DMS53 treated with DMSO at 0.1 percent for 48 hours (cell line): ENCODE measurements around the gene SERPINH1.

Source experiments
- DNase-seq: peaks from one replicate; lab custom pipeline; 2025; ENCODE audit not compliant: unreplicated experiment; lab: John Stamatoyannopoulos, UW

Gene SERPINH1

DNA sequence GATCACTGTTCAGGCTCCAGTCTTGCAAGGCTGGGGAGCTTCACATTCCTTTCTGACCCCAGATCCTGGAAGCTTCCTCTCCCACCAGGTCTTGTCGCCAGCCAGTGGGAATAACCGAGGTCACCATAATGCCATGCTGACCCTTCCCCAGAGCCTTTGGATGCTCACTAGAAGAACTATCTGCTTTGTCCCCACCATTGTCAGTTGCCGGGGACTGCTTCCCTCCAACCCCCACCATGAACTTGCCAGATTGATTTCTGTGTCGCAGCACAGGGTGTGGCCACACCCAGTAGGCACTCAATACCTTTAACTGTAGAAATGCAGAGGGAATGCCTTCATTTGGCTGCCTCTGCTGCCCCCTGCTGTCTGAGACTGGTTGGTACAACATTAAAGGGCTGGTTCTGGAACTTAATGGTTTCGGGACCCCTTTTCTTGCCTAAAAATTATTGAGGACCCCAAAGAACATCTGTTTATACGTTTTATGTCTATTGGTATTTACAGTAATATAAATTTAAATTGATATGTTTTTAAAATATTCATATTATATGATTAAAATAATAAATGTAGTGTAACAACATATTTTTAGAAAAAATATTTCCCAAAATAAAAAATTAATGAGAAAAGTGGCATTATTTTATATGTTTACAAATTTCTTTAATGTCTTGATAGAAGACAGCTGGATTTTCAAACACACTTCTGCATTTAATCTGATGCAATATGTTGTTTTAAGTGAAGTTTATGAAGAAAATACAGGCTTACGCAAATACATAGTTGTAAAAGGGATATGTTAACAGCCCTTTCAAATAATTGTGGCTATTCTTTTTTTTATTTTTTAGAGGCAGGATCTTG, 29.6 kb upstream of the SERPINH1 start:
- peak; percentile 86 for DNase-seq

DNA sequence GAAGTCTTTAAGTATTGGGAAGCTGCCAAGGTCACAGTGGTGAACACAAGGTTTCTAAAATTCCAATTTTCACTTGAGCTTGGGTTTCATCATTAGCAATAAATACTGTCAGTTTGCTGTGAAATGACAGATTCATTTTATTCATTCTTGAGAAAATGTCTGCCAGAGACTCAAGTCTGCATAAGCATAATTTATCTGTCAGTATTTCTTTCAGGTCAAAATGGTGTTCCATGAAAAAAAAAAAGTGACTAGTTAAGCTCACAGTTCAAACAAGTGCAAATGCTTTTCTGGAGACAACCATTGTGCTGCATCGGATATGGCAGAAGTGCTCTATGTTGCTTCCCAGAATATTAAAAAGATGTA, 28.2 kb upstream of the SERPINH1 start:
- no peak for DNase-seq

DNA sequence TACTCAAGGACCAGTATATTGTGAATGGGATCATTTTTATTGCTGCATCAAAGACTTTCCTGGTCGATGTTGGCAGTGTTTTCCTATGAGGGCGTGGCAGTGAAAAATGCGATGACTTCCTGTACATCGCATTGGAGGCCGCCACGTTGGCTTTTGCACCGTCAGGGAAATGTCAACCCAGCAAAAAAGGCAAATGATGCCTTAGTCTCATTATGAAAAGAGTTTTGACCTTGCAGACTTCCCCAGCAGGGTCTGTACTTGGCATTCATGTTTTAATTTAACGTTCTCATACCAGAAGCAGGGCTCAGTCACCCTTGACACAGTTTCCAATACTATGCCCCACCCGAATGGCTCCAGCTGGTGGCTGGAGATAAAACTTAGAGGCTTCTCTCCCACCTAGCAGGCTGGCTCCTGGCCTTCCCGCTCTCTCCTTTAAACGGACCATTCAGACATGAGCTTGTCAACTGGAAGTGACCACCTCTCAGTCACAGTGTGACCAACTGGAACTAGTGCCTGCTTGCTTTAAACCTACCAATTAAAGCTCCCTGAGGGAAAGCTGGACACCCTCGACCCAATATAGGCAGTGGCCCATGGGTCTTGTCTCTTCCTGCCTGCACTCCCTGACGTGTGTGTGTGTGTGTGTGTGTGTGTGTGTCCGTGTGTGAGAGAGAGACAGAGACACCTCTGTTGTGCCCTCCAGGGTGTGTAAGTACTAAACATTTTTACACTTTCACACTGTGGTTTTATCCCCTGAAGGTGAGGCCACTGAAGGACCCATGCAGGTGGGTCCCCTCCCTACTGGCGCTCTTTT, 27.6 kb upstream of the SERPINH1 start:
- no peak for DNase-seq

DNA sequence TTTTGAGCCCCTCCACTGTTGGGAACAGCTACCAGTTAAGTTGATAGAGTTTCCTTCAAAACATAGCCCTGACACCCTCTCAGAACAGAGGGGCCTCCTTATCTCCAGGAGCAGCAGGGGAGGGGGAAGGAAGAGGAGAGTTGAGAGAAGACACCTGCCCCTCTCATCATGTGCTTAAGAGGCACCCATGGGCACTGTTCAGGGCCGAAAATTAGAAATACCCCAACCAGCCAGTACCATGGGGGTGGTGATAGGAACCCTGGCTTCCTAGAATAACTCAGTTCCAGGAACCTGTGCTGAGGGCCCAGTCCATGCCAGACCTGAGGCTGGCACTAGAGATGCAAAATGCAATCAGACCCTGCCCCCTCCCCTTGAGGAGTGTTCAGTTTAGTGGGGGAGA, 27.0 kb upstream of the SERPINH1 start:
- DNase-seq = no peak

DNA sequence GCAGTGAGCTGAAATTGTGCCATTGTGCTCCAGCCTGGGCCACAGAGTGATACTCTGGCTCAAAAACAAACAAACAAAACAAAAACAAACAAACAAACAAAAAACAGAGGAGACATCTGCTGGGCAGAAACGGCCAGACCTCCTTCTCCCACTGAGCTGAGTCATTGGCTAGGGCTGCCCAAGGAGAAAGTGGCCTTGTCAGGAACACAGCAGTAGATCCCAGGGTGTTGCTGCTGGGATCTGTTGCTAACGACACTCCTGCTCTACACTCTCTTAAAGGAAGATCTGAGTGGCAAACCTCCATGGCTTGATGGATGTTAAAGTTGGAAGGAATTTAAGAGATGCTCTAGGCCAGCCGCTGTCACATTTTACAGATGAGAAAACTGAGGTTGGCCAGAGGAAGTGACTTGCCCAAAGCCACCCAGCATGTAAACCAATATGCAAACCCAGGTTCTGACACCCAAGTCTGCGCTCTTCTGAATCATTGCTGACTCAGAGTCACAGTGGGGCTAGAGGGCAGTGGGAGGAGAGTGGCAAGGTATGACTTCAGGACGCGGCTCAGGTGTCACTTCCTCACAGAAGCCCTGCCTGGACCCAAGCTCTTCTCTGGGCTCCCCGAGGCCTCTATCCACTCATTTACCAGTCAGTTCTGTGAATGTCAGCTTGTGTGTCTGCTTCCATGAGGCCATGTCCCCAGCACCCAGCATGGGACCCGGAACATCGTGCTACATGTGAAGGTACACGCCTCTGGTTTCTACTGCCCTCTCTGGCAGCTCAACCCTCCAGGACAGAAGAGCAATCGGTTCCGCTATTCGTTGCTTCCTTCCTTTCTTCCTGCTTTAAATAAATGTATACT, 25.0 kb upstream of the SERPINH1 start:
- DNase-seq = no peak

DNA sequence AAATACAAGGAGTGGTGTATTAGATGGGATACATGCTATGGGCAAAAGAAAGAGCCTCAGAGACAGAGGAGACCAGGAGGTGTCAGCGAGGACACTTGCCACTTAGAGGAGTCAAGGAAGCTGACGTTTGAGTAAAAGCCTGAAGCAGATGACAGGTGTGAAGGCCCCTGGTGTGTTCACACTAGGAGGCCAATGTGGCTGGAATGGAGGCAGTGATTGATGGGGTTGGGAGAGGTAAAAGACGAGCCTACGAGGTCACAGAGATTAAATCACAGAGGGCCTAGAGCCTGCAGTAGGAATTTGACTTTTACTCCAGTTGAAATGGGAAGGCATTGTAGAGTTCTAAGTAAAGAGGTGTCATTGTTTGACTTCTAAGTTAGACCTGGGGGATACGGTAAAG, 24.3 kb upstream of the SERPINH1 start:
- no peak for DNase-seq

DNA sequence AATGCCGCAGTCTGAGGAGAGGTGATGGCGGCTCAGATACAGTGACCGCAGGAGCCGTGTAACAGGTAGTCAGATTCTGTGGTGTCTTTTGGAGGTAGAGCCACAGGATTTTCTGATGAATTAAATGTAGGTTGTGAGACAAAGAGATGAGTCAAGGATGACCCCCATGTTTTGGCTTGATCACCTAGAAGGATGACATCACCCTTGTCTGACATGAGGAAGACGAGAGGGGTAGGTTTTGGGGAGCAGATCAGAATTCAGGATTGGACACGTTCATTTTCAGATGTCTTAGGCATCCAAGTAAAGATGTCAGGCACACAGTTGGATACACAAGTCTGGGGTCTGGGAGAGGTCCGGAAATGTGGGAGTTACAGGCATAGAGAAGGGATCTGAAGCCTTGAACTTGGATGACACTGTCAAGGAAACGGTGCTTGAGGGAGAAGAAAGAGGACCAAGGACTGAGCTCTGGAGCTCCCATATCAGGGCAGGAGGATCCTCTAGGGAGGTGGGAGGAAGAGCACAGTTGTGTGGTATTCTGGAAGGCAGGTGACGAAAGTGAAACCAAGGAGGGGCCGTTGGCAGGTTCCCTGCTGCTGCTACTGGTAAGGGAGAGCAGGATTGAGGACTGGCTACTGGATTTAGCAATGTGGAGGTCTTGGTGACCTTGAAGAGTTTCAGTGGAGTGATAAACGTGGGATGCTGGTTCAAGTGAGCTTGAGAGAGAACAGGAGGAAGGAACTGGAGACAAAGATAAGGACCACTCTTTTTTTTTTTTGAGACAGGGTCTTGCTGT, 23.7 kb upstream of the SERPINH1 start:
- DNase-seq = no peak

DNA sequence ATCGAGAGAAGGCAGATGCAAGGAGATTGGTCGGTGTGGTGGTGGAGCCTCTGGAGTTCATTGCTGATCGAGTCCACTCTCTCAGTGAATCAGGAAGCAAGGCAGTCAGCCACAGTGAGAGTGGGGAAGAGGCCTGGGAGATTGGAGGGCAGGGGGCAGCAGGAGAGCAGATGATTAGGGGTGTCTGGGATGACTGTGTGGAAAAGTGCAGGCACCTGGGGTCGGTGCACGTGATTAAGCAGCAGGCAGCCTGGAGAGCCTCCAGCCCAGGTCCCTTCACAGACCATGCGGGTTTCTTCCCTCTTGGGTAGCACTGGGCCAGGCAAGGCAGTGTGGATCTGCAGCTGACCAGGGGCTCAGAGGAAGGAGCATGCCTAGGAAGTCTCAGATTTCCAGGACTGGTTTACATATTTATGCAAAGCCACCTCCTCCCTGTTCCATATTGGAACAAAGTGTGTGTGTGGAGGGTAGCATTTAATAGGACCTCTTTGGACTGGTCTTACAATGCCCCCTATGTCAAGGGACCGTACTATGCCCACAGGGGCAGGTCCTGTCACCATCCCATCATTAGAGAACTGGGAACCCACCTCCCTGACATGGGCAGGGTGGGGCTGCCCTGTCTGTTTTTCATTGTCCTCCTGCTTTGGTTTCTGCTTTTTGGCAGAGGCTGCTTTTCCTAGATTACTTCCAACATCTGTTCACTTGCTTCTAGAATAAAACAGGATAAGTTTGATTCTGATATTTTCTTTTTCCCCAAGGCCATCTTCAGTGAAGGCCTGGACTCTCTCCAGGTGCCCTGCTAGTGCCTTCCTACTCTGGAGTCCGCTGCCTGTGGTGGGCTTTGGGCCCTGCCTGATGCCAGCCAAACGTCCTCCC, 22.4 kb upstream of the SERPINH1 start:
- DNase-seq = no peak

DNA sequence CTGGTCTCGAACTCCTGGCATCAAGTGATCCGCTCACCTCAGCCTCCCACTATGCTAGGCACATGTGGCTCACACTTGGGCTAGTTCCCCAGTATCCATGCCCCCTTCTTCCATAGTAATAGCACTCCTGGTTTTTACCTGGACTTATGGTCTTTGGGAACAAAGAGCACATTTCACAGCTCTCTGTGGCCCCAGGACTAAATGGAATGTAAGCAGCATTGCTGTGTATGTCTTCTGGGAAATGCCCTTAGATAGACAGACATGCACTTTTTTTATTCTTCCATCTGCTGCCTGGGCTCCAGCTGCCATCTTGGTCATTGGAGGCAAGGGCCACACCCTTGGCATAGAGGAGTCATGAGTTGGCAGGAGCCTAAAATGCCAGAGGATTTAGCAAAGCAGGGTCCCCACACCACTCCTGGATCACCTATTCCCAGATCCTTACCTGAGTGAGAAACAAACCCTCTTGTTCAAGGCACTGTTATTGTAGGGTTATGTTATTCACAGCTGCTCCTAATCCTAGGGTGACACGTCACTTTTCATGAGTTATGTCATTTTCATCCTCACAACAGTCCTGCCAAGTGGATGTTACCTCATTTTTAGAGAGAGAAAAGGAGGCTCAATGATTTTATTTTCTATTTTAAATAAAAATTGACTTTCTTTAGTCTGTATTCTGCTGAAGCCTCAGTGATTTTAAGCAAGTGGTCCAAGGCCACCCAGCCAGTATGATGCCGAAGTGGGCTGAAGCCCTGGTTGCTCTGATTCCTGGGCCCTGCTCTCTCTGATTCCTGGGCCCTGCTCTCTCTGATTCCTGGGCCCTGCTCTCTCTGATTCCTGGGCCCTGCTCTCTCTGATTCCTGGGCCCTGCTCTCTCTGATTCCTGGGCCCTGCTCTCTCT, 20.6 kb upstream of the SERPINH1 start:
- DNase-seq = no peak

DNA sequence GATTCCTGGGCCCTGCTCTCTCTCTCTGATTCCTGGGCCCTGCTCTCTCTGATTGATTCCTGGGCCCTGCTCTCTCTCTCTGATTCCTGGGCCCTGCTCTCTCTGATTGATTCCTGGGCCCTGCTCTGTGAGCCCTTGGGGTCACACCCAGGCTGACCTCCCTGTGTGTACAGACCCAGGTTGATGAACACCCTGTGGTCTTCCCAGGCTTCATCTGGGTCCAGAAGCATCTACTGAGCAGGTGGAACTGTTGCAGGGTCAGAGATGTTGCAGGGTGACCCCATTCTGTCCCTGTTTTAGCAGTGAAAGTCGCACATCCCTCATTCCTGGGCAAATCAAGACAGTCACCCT, 20.0 kb upstream of the SERPINH1 start:
- DNase-seq = no peak

DNA sequence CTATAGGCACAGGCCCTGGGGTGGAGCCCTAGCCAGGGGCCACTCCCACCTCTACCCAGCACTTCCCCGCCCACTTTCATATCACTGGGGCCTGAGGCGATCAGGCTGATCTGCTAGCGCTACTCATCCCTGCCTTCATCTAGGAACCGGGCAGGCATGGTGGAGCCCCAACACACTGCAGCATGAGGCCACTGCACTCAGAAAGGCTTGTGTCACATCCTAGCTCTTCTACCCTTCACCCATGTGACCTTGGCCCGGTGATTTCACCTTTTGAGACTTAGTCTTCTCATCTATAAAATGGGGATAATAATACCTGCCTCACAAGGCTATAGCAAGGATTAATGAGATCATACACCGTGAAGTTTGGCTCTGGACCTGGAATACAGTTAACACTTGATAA, 18.2 kb upstream of the SERPINH1 start:
- DNase-seq = no peak

DNA sequence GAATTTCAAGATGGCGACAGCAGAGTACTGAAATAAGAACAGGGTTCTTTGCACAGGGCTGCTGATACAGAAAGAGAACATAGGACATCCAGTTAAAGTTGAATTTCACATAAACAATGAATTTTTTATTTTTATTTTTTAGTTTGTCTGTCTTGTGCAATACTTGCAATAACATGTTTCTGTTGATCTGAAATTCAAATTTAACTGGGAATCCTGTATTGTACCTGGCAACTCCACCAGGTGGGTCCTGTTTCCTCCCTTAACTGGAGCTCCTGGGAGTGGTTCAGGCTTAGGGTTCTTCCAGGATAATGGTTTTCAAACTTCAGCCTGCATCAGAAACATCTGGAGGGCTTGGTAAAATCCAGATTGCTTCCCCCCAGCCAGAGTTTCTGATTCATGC, 14.9 kb upstream of the SERPINH1 start:
- DNase-seq = no peak

DNA sequence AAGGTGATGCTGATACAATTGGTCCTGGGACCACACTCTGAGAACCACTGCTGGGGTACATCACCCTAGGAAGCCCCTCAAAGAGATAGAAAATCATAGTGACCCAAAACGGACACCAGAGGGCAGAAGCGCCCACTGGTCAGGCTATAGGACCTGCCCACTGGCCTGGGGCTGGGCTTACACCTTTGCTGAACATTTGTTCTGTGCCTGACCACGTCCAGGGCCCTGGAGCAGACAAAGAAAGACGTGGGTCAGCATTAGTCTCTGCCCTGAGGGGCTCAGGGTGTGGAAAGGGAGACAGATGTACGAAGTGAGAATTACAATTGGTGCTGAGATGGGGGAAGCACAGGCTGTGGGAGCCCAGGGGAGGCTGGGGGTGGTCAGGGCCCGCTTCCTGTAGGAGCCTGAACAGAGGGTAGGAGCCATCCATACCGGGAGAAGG, 14.4 kb upstream of the SERPINH1 start:
- peak; percentile 77 for DNase-seq

DNA sequence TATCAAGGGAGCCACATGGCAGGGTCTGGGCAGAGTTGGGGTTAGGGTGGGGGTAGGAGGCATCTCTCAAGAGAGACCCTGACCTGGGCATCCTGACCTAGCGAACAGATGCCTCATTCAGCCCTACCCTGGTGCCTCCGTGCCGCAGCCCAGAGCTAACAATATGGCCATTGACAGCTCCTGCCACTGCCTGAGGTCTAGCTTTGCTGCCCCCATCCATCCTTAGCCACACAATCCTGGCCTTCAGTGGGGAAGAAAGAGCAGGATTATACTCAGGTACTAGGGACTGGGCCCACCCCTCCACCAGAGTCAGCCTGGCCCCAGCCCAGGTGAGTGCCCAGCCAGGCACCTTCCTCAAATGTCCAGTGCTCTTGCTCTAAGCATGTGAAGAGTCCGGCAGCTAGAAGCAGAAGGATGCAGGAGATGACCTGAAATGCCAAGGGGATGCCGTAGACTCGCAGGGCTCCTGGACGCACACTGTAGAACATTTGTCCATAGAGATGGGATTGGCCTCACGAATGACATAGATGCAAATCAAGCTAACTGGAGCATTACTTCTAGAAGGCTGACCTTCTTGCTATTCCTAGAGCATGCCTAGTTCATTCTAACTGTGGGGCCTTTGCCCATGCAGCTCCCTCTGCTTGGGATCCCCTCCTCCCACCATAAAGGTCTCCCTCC, 13.3 kb upstream of the SERPINH1 start:
- no peak for DNase-seq

DNA sequence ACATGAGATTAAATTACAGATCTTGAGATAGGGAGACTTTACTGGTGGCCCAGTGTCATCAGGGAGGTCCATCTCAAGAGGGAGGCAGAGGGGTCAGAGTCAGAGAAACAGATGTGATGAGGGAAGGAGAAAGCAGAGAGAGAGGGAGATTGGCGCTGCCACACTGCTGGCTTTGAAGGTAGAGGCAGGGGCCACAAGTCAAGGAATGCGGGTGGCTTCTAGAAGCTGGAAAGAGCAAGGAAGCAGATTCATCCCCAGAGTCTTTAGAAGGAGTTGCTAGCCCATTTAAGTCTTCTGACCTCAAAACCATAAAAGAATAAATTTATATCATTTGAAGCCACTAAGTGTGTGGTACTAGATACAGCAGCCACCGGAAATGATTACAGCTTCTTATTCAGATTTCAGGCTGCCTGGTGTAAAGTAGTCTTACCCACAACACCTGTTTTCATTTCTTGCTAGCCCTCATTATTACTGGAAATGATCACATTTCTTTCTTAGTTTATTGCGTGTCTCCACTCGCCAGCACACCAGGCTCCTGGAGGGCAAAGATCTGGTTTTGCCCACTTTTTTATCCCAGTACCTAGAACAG, 12.6 kb upstream of the SERPINH1 start:
- DNase-seq = no peak

DNA sequence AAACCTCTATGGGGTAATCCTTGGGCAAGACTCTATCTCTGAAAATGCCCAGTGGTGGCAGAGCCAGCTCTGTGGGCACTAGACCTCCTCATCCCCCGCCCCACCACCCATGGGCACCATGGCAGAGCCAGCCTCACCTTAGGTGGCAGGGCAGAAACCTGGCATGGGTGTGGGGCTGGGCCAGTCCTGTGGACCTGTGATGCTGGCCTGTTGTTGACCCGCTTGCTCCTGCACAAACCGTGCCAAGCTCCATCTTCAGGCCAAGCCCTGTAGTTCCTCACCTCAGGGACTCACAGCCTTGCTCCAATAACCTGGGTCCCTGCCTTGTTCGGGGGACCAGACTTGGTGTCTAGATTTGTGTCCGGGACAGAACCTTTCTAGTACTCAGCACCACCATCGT, 8.9 kb upstream of the SERPINH1 start:
- DNase-seq = no peak

DNA sequence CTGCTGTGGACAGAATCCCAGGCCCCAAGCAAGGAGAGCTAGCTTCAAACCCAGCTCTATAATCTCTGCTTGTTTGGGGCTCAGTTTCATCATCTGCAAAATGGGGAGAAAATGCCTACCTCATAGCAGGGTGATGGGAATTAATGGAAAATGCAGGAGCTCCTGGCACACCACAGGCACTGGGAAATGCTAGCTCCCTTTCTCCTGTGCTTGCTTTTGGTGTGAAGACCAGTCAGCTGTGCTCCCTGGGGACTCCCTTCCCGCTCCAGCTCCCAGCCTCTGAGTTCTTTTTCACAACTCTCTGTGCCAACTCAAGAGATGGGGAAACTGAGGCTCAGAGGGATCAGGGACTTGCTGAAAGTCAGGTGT, 8.2 kb upstream of the SERPINH1 start:
- no peak for DNase-seq
